Endothelial cell of umbilical vein (primary cell): Measurements from ENCODE around the gene RFX6. TPM values are rescaled to one million over a fixed set of nuclear protein-coding genes. Genes with fewer than 3 reads are reported as not detected.

ENCODE experiments used
- BruUV-seq: library from RNA; stranded (reverse); fragments of 400-500 nt; replicated peaks from 2 replicates; lab custom pipeline; 2021; lab: Mats Ljungman, UMichigan
- CTCF ChIA-PET: fragments of 300-600, 350-600 bp; sonication (Branson Sonifier 250); formaldehyde crosslinking; loops from one replicate; lab custom pipeline; 2021; ENCODE audit warnings: antibody characterized with exemption, inconsistent platforms; lab: Charles Lee
- POLR2A ChIA-PET: fragments of 300-600, 350-600 bp; sonication (Branson Sonifier 250); formaldehyde crosslinking; loops from one replicate; lab custom pipeline; 2021; ENCODE audit warnings: antibody characterized with exemption, inconsistent platforms; lab: Charles Lee
- DNase-seq: peaks from one replicate; pipeline ENCODE4 v3.0.0-alpha.2; 2011; ENCODE audit warnings: low read depth, low spot score
- FAIRE-seq: peaks from 2 replicates; lab custom pipeline; 2011; peaks lifted over from hg19 to GRCh38; lab: Jason Lieb, UNC
- H2AFZ ChIP-seq: 2 replicates; pipeline ENCODE4 v1.6.0; 2012; ENCODE audit warnings: low read depth, low read length, control low read depth, inconsistent platforms
- H3K27ac ChIP-seq: 2 replicates; pipeline ENCODE4 v1.5.1; 2011; ENCODE audit warnings: low read depth, mild to moderate bottlenecking, control low read depth, low read length, moderate library complexity; ENCODE audit not compliant: insufficient read depth
- H3K27me3 ChIP-seq, 2 experiments: 2 replicates each; pipeline versions ENCODE4 v1.6.0 to v1.6.1; 2011; ENCODE audit warnings: low read length in 2 of 2, mixed read lengths in 1 of 2; ENCODE audit not compliant: control insufficient read depth in 2 of 2, insufficient read depth in 2 of 2
- H3K36me3 ChIP-seq, 2 experiments: 2 replicates in 1 of 2; 3 replicates in 1 of 2; pipeline ENCODE4 v1.5.1; 2011; ENCODE audit warnings: low read length in 2 of 2, mild to moderate bottlenecking in 1 of 2, moderate library complexity in 1 of 2; ENCODE audit not compliant: control insufficient read depth in 2 of 2, insufficient read depth in 2 of 2; ENCODE audit errors: extremely low read depth in 1 of 2
- H3K4me1 ChIP-seq: 3 replicates; pipeline ENCODE4 v1.5.1; 2011; ENCODE audit warnings: mild to moderate bottlenecking, low read length; ENCODE audit not compliant: control insufficient read depth, insufficient read depth; ENCODE audit errors: extremely low read depth
- H3K4me2 ChIP-seq: 2 replicates; pipeline ENCODE4 v1.6.1; 2011; ENCODE audit warnings: low read length, control low read depth, mixed read lengths; ENCODE audit not compliant: insufficient read depth
- H3K4me3 ChIP-seq, 3 experiments: fragments of 200-600 bp in 1 of 3; sonication (generic), shearing (Covaris generic) in 1 of 3; replicated peaks in 1 of 3; 2 replicates each; pipeline ENCODE4 v1.5.1; 2011 to 2016; ENCODE audit warnings: control low read depth in 3 of 3, low read length in 3 of 3, mild to moderate bottlenecking in 2 of 3, inconsistent platforms in 1 of 3, low read depth in 1 of 3, moderate library complexity in 1 of 3; ENCODE audit not compliant: insufficient read depth in 1 of 3
- H3K79me2 ChIP-seq: 2 replicates; pipeline ENCODE4 v1.6.0; 2012; ENCODE audit warnings: low read length, inconsistent platforms; ENCODE audit not compliant: control insufficient read depth, insufficient read depth
- H3K9ac ChIP-seq: replicated peaks from 2 replicates; pipeline ENCODE3; 2011; ENCODE audit warnings: low read length, control low read depth; ENCODE audit not compliant: insufficient read depth; ENCODE audit errors: extremely low read depth
- H3K9me1 ChIP-seq: replicated peaks from 3 replicates; pipeline ENCODE4 v1.6.0; 2011; ENCODE audit warnings: mild to moderate bottlenecking, low read length; ENCODE audit not compliant: control insufficient read depth, insufficient read depth; ENCODE audit errors: extremely low read depth
- H3K9me3 ChIP-seq: replicated peaks from 2 replicates; pipeline ENCODE4 v1.5.1; 2012; ENCODE audit warnings: low read length, inconsistent platforms; ENCODE audit not compliant: control insufficient read depth, insufficient read depth
- H4K20me1 ChIP-seq: replicated peaks from 2 replicates; pipeline ENCODE3; 2011; ENCODE audit warnings: mild to moderate bottlenecking, low read length; ENCODE audit not compliant: control insufficient read depth, insufficient read depth; ENCODE audit errors: extremely low read depth
- CTCF ChIP-seq, 2 donors: IDR thresholded peaks; 1 replicate in 1 of 2; 2 replicates in 1 of 2; pipeline ENCODE4 v1.5.1; 2011; ENCODE audit warnings: low read length in 2 of 2, mild to moderate bottlenecking in 2 of 2, moderate library complexity in 2 of 2, control low read depth in 1 of 2, inconsistent platforms in 1 of 2, low read depth in 1 of 2; ENCODE audit not compliant: insufficient read depth in 1 of 2; ENCODE audit errors: extremely low read depth in 1 of 2
- EZH2 ChIP-seq: IDR thresholded peaks from 2 replicates; pipeline ENCODE4 v1.6.1; 2012; ENCODE audit warnings: borderline replicate concordance, low read depth, mild to moderate bottlenecking, moderate library complexity, low read length, inconsistent platforms; ENCODE audit not compliant: severe bottlenecking
- FOS ChIP-seq: IDR thresholded peaks from 2 replicates; pipeline ENCODE4 v1.6.1; 2011; ENCODE audit warnings: mild to moderate bottlenecking, low read length, moderate library complexity, borderline replicate concordance; ENCODE audit not compliant: insufficient read depth
- GATA2 ChIP-seq: IDR thresholded peaks from 2 replicates; pipeline ENCODE4 v1.7.0; 2011; ENCODE audit warnings: low read depth, mild to moderate bottlenecking, moderate library complexity, mixed read lengths, low read length; ENCODE audit not compliant: insufficient read length, insufficient read depth
- JUN ChIP-seq: IDR thresholded peaks from 2 replicates; pipeline ENCODE4 v1.6.1; 2011; ENCODE audit warnings: borderline replicate concordance, low read depth; ENCODE audit not compliant: insufficient read length, insufficient read depth
- MAX ChIP-seq: IDR thresholded peaks from 2 replicates; pipeline ENCODE4 v1.6.1; 2011; ENCODE audit not compliant: insufficient read depth, insufficient read length
- MYC ChIP-seq: IDR thresholded peaks from one replicate; pipeline ENCODE4 v1.6.1; 2011; ENCODE audit warnings: mild to moderate bottlenecking, low read depth, low read length
- POLR2A ChIP-seq: IDR thresholded peaks from 2 replicates; pipeline ENCODE4 v1.6.1; 2012; ENCODE audit warnings: low read depth, mild to moderate bottlenecking, control low read depth, low read length
- POLR2AphosphoS5 ChIP-seq: IDR thresholded peaks from 2 replicates; pipeline ENCODE4 v1.6.1; 2012; ENCODE audit warnings: low read depth, mild to moderate bottlenecking, control low read depth, low read length, moderate library complexity; ENCODE audit not compliant: insufficient read depth
- dilution Hi-C: fragments of 300-500 bp; cut with MboI; formaldehyde crosslinking; loops from one replicate; pipeline ENCODE4 v1.15.0; 2019; ENCODE audit warnings: low sequenced_read_pairs; ENCODE audit not compliant: extremely low pct_ligation_motif_present
- intact Hi-C: fragments of 100-400 bp; cut with micrococcal nuclease; formaldehyde crosslinking; loops from one replicate; pipeline ENCODE4 v1.10.0; 2022
- polyA plus RNA-seq, 4 experiments: library from polyadenylated mRNA; depleted of rRNA in 3 of 4; stranded (reverse) in 3 of 4; unstranded in 1 of 4; fragments of >200 nt; gene quantifications; 2 replicates each; pipeline versions ENCODE4 v1.2.1 to v1.2.3, GENCODE V29; 2011 to 2012; ENCODE audit warnings: missing spikeins in 1 of 4
- total RNA-seq: library from RNA; stranded (reverse); gene quantifications from 2 replicates; pipeline ENCODE4 v1.2.3, GENCODE V29; 2021

Gene RFX6
- total and polyA plus RNA-seq, 2 donors (not counting 3 experiments of a cell fraction or from before 2014, with no cell fraction given) = not detected

GRCh38 chr6:116888732-116889360 lies 11.8 kb downstream of the RFX6 start:
- H3K9ac ChIP-seq = no peak overlapping the region
- no peaks in the 10 kb centered on the region for H3K79me2 ChIP-seq
- no peak overlapping the region for H2AFZ ChIP-seq
- H3K27me3 ChIP-seq = no peaks in the 10 kb centered on the region
- BruUV-seq = no TSS peak
- intact Hi-C loops = no loop called here
- ChIA-PET POLR2A (no interaction called here), CTCF (interaction anchor here (1.2 to 1.4 kb wide), 3 partner anchors 10 to 32 kb away, joined by 3 to 5 read pairs (median 3); no protein-coding TSS in a partner anchor)
- DNase-seq (no peak), FAIRE-seq (no peak)
- no peak overlapping the region for H3K27ac ChIP-seq
- no peaks in the 10 kb centered on the region for H3K36me3 ChIP-seq
- TF ChIP-seq EZH2 (no peak), MYC (no peak), JUN (no peak), CTCF (IDR thresholded peaks at IDR 0.05; ENCODE audit: extremely low read depth in 1 of 2, insufficient read depth in 1 of 2, low read depth in 1 of 2, low read length in 2 of 2) (no peak), POLR2A (no peak), POLR2AphosphoS5 (no peak), MAX (no peak), FOS (no peak), GATA2 (no peak)
- no peaks in the 10 kb centered on the region for H3K9me3 ChIP-seq
- dilution Hi-C loops = no loop called here
- H3K4me3 ChIP-seq = no peak overlapping the region
- no peaks in the 10 kb centered on the region for H3K4me1 ChIP-seq
- no peaks in the 10 kb centered on the region for H4K20me1 ChIP-seq
- H3K9me1 ChIP-seq = no peaks in the 10 kb centered on the region
- H3K4me2 ChIP-seq = no peak overlapping the region
